COLO668 (cell line): ENCODE measurements around the gene WDFY4.
"Not testable (repeated sequence)": the region's sequence is repeated elsewhere in the genome, so short reads cannot be mapped to it uniquely, and the experiment has no call there.

Experiments used
- DNase-seq: peaks from one replicate; lab custom pipeline; 2025; ENCODE audit not compliant: unreplicated experiment; lab: John Stamatoyannopoulos, UW

WDFY4 gene

GRCh38 chr10:48684792-48685623, at the start of gene WDFY4:
Gene WDFY4, plus strand, starts transcription at chr10:48684873. Its CDS starts 24,860 bp downstream, at chr10:48709733.
- no peak for DNase-seq

DNA sequence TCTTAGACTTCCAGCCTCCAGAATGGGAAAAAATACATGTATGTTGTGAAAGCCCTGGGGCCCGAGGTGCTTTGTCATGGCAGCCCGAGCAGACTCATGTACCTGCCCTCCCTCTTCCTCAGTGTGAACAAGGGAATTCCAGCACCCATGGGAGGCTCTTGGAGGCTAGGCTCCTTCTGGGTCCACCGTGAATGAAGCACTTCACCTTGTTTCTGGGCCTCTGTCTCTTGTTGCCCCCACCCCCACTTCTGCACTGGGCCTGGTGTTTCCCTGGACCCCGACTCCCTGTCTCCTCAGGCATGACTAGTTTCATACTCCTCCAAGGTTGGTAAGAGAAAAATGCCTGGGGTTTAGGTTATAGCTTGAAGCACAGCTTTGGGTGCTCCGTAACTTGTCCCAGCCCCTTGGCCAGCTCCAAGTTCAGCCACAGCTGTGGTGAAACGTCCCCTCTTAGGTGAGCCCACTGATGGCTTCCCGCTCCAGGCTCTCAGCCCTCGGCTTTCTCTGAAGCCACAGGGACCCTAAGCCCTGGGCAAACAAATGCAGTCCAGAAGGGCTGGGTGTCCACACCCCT, 49.6 kb upstream of the WDFY4 start:
- DNase-seq = no peak

GRCh38 chr10:48636231-48636630, 48.4 kb upstream of the WDFY4 start:
- no peak for DNase-seq

DNA sequence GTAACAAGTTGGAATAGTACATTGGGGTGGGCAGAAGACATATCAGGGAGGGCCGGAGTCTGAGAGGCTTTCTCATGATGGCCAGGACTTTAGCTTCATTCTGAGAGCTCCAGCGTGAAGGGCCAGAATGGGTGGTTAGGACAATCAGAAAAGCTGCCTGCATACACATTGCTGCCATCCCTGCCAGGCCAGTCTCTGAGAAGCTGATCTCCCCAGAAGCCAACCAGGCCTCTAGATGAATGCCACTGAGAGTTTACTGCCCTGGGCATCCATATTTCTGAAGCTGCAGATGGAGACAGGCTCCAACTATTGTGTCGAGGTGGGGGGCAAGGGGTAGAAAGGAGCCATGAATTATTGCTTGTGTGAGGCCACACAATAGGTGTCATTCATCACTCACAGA, 47.8 kb upstream of the WDFY4 start:
- DNase-seq = no peak

DNA sequence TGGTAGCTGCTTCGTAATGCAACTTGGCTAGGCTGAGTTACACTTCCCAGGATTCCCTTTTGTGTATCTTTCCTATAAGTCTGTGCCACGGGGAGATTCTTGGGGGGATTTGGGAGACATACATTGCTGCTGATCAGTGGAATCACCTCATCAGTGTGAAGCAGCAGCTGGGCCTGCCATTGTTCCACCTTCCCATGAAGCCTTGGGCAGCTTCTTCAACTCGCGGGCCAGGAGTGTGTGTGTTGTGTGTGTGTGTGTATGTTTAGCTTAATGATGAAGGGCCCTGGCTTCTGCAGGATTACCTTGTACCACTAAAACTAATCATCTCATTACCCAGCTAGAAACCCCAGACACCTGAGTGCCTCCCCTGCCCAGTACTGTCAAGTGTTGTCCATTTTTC, 46.5 kb upstream of the WDFY4 start:
- no peak for DNase-seq

- DNase-seq = no peak
Observed at GRCh38 chr10:48638739-48639527, 45.7 kb upstream of the WDFY4 start.

- DNase-seq = no peak
Observed at GRCh38 chr10:48639632-48640031, 45.0 kb upstream of the WDFY4 start.

GRCh38 chr10:48640326-48640725, 44.3 kb upstream of the WDFY4 start:
- no peak for DNase-seq

DNA sequence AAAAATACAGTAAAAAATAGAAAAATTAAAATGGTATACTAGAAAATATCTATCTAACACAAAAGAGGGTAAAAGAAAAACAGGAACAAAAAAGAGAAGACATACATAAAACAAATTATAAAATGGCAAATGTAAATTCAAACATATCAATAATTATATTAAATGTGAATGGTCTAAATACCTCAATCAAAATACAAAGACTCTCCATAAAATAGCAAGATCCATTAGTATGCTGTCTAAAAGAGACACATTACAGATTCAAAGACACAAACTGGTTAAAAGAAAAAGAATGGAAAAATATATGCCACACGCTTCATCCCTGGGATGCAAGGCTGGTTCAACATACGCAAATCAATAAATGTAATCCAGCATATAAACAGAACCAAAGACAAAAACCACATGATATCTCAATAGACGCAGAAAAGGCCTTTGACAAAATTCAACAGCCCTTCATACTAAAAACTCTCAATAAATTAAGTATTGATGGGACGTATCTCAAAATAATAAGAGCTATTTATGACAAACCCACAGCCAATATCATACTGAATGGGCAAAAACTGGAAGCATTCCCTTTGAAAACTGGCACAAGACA, 43.5 kb upstream of the WDFY4 start:
- DNase-seq = not testable (repeated sequence)

DNA sequence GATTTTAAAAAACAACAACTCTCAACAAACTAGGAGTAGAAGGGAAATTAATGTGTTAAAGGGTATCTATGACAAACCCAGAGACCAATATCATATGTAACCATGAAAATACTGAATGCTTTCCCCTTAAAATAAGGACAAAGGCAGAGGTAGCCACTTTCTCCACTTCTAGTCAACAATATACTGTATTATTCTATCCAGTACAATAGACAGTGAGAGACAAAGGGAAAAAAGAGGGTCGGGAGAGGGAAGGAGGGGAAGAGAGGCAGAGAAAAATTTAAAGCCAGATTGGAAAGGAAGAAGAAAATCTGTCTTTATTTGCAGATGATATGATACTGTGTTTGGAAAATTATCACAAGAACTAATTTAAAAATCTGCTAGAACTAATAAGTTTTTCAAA, 39.1 kb upstream of the WDFY4 start:
- no peak for DNase-seq

DNA sequence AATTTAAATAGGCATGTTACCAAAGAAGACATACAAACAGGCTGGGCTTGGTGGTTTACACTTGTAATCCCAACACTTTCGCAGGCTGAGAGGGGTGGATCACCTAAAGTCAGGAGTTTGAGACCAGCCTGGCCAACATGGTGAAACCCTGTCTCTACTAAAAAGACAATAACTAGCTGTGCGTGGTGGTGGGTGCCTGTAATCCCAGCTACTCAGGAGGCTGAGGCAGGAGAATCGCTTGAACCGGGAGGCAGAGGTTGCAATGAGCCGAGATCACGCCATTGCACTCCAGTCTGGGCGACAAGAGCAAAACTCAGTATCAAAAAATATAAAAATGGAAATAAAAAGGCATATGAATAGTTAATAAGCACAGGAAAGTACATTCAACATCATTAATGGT, 37.6 kb upstream of the WDFY4 start:
- DNase-seq = not testable (repeated sequence)

DNA sequence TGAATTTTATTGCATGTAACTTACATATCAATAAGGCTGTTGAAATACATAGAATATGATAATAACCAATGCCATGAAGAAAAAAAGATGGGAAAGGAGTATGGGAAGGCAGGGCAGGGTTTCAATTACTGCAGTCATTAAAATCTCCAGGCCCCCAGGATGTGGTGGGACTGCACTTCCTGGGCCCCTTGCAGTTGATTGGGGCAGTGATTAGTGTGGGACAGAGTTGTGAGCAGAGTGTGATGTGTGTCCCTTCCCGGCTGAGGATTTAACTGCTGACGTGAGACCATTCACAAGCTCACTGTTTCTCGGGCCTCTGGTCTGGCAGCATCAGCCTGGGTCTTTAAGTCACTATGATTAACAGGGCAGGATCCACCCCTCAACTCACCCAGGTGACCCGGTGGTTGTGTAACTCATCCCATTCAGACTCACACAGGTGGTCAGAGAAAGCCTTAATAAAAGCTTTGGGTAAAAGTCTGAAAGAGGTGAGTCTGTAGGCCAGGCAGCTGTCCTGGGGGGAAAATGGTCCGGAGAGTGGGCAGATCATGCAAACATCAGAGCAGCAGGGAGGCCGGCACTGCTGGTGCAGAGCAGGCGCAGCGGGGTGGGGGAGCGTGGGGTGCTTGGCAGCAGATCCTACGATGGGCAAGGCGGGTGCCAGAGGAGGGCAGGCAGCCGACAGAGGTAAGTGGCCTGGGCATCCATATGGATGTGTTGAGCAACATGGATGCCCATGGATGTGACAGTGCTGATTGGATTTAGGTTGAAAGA, 36.3 kb upstream of the WDFY4 start:
- DNase-seq = no peak

DNA sequence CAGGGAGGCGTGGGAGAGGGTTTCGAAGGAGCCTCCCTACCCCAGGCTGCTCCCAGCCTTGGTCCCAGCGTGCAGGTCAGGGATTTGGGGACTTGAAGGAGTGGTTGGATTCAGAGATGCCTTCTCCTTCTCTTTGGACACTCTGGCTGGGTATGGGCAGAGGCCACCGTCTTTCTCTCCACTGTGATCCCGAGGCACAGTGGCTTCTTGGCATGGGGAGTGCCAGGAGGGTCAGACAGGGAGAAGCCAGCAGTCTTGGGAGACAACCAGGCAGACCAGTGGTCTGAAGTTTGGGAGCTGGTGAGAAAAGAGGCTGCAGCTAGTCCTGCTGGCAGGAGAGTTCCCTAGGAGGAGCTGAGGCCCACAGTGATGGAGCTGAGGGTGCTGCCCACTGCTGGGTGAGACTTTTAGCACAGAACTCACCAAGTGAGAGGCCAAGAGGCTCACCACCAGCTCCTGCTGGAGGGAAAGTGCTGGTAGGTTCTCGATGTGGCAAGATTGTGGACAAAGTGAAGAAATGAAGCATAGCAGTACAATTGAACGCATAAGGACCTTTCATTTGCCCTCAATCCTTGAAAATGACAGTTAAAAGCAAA, 35.2 kb upstream of the WDFY4 start:
- DNase-seq = no peak

DNA sequence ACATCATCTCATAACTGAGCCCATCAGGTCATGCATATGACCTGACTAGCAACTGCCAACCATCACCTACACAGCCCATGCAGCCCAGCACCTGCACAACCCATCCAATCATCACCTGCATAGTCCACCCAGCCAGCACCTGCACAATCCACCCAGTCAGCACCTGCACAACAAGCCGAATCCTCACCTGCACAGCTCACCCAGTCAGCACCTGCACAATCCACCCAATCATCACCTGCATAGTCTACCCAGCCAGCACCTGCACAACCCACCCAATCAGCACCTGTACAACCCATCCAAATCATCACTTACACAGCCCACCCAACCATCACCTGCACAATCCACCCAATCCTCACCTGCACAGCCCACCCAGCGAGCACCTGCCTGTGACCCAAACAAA, 33.4 kb upstream of the WDFY4 start:
- peak; percentile 50 for DNase-seq

DNA sequence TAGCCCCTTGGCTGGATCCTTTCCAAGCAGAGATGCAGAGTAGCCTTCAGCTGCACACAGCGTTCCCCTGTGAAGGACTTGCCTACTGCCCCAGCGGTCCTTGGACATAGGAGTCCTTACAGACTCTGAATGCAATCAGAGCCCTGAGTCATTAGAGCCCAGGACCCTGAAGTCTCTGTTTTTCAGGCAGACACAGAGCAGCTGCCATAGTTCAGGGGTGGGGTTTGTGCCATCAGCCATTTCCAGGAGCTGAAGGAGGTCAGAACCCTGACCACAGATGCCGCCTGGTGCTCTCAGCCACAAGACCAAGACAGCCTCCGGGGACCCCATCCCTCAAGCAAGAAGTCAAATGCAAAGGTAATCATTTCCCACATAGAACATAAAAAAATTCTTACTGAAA, 32.8 kb upstream of the WDFY4 start:
- no peak for DNase-seq

GRCh38 chr10:48652344-48652743, 32.3 kb upstream of the WDFY4 start:
- DNase-seq = no peak

GRCh38 chr10:48653347-48653746, 31.3 kb upstream of the WDFY4 start:
- DNase-seq = no peak

DNA sequence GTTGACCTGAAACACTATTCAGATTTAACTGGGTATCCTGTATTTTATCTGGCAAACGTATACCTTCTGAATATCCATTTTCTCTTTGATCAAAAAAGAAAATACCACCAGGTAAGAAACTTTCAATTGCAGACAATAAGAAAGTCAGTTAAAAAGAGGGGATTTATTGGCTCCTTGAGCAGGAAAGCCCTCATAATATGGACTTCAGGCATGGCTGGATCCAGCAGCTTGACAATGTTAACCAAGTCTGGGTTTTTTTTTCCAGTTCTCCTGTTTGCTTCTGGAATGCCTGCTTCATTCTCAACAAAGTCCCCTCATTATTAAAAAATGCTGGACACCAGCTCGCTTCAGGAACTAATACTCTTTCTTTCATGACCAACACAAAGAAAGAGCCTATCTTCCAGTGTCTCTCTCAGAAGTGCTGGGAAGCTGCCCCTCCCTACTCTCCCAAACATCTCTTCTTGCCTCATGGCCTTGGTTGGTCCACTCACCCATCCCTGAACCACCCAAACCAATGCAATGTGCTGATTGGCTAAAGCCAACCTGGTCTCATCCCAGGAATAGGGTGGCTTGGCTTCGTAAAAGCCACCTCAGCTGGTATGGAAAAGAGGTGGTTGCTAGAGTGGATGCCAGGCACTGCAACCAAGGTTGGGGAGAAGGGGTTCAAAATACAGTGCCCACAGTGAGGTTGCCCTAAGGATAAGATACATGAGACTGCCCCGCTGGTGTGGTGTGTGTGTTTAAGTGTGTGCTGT, 30.6 kb upstream of the WDFY4 start:
- DNase-seq = no peak

GRCh38 chr10:48655411-48656240, 29.0 kb upstream of the WDFY4 start:
- DNase-seq = peak; percentile 66
